Nephron progenitor cell (in vitro differentiated cells): ENCODE measurements around the gene SGCA.

ENCODE experiments used
- DNase-seq: peaks from one replicate; pipeline ENCODE4 v3.0.0; 2021
- H3K27ac Mint-ChIP-seq: 2 replicates; pipeline ENCODE4 v1.8.0; 2021; ENCODE audit warnings: mild to moderate bottlenecking, moderate library complexity, mixed read lengths
- H3K27me3 Mint-ChIP-seq: 2 replicates; pipeline ENCODE4 v1.8.0; 2021; ENCODE audit warnings: mild to moderate bottlenecking, low read depth, mixed read lengths; ENCODE audit not compliant: poor library complexity
- H3K36me3 Mint-ChIP-seq: 2 replicates; pipeline ENCODE4 v1.8.0; 2021; ENCODE audit warnings: low read depth, mixed read lengths
- H3K4me1 Mint-ChIP-seq: 2 replicates; pipeline ENCODE4 v1.8.0; 2021; ENCODE audit warnings: mixed read lengths
- H3K4me3 Mint-ChIP-seq: 2 replicates; pipeline ENCODE4 v1.8.0; 2021; ENCODE audit warnings: mild to moderate bottlenecking, moderate library complexity, mixed read lengths
- H3K9me3 Mint-ChIP-seq: 2 replicates; pipeline ENCODE4 v1.8.0; 2021; ENCODE audit warnings: mild to moderate bottlenecking, moderate library complexity, mixed read lengths
- TF ChIP-seq, protein P1 (sequence below): fragments of 200-600 bp; sonication (generic); IDR thresholded peaks from 2 replicates; pipeline ENCODE4 v1.5.0; 2021; ENCODE audit warnings: antibody characterized with exemption

Gene SGCA

DNA sequence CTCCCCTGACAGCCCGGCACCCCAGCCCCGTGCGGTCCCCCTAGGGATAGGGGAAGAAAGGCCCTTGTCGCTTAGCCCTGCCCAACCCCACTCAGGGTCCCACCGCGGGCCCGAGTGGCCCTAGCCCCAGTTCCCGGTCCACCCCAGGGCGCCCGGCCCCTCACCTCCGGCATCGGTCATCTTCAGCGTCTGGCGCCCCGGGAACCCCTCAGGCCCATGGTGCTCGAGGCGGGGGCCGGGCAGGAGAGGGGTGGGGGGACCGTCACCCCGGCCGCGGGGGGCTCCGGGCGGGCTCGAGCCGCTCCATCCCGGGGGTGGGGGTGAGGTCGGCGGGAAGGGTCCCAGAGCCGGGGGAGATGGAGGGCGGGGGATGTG lies 36.5 kb upstream of the SGCA start:
- H3K36me3 Mint-ChIP-seq, result peaks cover 4% of the 10 kb centered on the region
- peaks cover 11% of the 10 kb centered on the region for H3K27me3 Mint-ChIP-seq
- peak overlapping the region; percentile 98 for H3K4me3 Mint-ChIP-seq
- peak; percentile 64 for DNase-seq
- TF ChIP-seq, protein P1, sequence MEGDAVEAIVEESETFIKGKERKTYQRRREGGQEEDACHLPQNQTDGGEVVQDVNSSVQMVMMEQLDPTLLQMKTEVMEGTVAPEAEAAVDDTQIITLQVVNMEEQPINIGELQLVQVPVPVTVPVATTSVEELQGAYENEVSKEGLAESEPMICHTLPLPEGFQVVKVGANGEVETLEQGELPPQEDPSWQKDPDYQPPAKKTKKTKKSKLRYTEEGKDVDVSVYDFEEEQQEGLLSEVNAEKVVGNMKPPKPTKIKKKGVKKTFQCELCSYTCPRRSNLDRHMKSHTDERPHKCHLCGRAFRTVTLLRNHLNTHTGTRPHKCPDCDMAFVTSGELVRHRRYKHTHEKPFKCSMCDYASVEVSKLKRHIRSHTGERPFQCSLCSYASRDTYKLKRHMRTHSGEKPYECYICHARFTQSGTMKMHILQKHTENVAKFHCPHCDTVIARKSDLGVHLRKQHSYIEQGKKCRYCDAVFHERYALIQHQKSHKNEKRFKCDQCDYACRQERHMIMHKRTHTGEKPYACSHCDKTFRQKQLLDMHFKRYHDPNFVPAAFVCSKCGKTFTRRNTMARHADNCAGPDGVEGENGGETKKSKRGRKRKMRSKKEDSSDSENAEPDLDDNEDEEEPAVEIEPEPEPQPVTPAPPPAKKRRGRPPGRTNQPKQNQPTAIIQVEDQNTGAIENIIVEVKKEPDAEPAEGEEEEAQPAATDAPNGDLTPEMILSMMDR, result no peak
- peaks cover 45% of the 10 kb centered on the region for H3K4me1 Mint-ChIP-seq
- peak overlapping the region; percentile 91 for H3K27ac Mint-ChIP-seq
- no peaks in the 10 kb centered on the region for H3K9me3 Mint-ChIP-seq

DNA sequence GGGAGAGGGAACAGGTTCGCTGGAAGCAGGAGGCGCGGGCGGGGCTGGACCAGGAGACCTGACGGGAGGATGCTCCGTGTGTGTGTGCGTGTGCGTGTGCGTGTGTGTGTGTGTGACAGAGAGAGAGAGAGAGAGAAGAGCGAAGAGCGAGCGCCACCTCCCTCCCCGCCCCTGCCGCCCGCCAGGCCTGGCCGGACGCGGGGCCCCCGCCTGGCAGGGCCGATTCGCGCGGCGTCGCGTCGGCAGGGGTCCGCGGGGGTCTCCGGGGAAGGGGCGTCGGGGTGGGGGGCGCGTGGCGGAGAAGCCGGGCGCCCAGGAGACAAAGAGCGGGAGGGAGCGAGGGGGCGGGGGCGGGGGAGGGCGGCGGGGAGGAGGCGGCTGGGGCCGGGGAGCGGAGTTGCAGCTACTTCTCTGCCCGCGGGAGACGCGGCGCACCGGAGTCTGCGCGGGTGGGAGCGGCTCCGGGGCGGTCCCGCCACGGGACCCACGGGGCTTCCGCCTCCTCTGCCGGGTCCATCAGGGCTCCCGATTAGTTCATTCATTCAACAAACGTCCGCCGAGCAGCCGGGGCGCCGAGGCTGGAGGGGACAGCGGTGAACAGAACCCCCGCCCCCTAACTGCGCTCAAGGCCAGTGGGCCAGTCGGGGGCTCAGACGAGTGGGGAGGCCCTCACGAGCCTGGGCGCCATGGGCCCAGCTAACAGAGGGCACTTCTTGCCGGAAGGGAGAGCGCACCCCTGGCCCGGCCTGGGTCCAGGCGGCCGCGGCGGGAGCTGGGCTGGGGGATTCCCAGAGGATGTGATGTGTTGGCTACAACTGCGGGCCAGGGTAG lies 35.9 kb upstream of the SGCA start, which contains the start of gene SAMD14:
Gene SAMD14 (minus strand): TSS at position 433 of the 831 bp plus-strand sequence. CDS start 5,201 bp downstream, outside the sequence.
- Mint-ChIP-seq H3K27ac (peak within 1 kb of the TSS; percentile 91), H3K36me3 (peaks cover 4% of the 10 kb centered on the region), H3K4me1 (peaks cover 46% of the 10 kb centered on the region), H3K27me3 (peaks cover 11% of the 10 kb centered on the region), H3K9me3 (no peaks in the 10 kb centered on the region), H3K4me3 (peak within 1 kb of the TSS; percentile 98)
- TF ChIP-seq, protein P1, result no peak
- DNase-seq, result peak; percentile 73

DNA sequence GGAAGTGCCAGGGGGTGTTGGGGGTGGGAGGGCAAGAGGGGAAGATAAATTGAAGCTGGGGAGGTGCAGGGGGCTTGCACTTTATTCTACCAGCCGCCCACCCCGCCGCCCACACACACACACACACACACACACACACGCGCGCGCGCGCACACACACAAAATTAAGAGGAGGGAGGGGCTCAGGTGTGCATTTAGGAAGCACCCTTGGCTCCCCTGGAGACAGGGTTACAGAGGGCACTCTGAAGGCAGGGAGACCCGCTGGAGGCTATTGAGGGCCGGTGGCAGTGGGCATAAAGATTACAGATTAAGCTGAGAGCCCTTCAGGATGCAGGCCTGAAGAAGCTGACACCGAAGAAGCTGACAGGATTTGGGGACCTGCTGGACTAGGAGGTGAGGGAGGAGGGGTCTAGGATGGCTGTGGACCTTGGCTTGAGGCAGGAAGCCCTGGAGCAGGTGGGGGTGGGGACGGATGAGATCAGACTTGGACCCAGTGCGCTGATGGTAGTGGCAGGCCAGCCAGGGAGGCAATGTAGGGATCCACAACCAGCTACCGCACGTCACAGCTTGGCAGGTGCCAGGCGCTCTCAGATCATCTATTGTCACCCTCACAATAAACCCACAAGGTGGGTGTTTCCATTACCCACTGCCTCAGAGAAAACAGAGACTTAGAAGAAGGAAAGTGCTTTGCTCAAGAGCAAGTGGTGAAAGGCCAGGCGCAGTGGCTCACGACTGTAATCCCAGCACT lies 35.1 kb upstream of the SGCA start:
- peak overlapping the region; percentile 75 for H3K4me3 Mint-ChIP-seq
- no peaks in the 10 kb centered on the region for H3K9me3 Mint-ChIP-seq
- peaks cover 11% of the 10 kb centered on the region for H3K27me3 Mint-ChIP-seq
- H3K4me1 Mint-ChIP-seq, result peaks cover 50% of the 10 kb centered on the region
- no peak for DNase-seq
- TF ChIP-seq, protein P1, result no peak
- no peak overlapping the region for H3K27ac Mint-ChIP-seq
- H3K36me3 Mint-ChIP-seq, result peaks cover 4% of the 10 kb centered on the region

DNA sequence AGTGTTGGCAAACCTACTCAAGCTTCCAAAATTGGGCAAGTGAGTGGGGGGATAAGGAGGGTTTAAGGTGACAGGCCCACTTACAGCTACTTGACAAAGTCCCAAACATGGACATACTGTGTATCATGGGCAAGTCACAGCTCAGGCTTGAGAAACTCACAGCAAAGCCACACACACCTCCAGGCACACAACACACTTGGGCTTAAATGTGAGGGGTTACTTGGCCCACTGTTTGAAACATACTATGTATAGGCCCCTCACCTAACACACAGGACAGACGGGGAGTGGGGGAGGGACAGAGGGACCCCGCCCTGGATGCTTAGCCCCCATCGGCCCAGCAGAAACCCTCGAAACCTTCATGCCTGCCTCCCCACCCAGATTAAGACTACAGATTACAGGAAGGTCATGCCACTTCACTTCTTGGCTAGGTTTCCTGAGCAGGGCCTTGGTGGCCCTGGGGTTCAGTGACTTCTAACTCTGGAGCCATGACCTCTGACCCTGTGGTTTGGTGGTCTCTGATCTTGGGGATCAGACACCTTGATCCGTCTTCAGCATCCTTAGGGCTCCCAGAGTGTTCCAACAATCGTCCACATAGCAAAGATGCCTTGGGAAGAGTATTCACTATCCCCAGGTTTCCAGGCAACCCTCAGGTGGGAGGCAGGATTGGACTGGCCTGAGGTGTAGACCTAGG lies 33.6 kb upstream of the SGCA start:
- TF ChIP-seq, protein P1, result no peak
- Mint-ChIP-seq H3K4me1 (peaks cover 50% of the 10 kb centered on the region), H3K36me3 (peaks cover 14% of the 10 kb centered on the region), H3K4me3 (peak overlapping the region; percentile 20), H3K27me3 (peaks cover 14% of the 10 kb centered on the region), H3K9me3 (no peaks in the 10 kb centered on the region), H3K27ac (no peak overlapping the region)
- no peak for DNase-seq

DNA sequence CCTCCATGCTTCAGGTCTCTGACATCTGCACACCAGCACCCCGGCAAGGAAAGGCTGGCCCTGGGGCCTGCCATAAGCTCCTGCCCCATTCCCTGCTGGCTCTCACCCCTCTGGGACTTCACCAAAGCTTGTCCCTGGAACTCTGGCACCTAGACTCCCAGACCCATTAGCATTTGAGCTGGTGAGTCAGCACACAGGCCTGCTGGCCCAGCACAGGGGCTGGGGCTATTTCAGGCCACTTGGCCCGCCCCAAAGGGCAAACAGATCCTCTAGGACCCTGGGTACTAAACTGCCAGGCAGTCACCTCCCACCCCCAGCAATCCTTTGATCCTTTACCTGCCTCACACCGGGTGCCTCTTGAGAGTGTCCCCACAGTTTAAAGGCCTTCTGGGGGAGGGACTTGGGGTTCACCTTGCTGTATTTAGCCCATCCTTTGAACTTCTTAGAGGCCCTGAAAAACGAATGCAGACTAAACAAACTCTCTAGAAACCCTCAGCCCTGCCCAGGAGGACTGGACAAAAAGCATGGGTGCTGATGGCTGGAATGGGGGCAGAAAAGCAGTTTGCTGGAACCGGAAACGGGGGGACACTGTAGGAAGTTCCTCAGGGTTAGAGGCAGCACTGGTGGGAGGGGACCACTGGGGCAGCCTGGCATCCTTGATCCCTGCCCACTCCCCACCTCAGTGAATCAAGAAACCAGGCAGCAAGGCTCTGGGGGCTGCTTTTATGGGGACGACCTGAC lies 32.6 kb upstream of the SGCA start:
- Mint-ChIP-seq H3K27ac (no peak overlapping the region), H3K9me3 (no peaks in the 10 kb centered on the region), H3K27me3 (peaks cover 17% of the 10 kb centered on the region), H3K4me1 (peaks cover 42% of the 10 kb centered on the region), H3K4me3 (no peak overlapping the region), H3K36me3 (peaks cover 17% of the 10 kb centered on the region)
- TF ChIP-seq, protein P1, result no peak
- DNase-seq, result no peak
